DLD1 (cell line): Measurements from ENCODE around the gene ZNF710.
"Not testable (repeated sequence)": the region's sequence is repeated elsewhere in the genome, so short reads cannot be mapped to it uniquely, and the experiment has no call there.

ENCODE experiments used
- in situ Hi-C: cut with HindIII; loops from 2 replicates; pipeline ENCODE4 v1.10.0; 2017; ENCODE audit warnings: low sequenced_read_pairs

Gene ZNF710

DNA sequence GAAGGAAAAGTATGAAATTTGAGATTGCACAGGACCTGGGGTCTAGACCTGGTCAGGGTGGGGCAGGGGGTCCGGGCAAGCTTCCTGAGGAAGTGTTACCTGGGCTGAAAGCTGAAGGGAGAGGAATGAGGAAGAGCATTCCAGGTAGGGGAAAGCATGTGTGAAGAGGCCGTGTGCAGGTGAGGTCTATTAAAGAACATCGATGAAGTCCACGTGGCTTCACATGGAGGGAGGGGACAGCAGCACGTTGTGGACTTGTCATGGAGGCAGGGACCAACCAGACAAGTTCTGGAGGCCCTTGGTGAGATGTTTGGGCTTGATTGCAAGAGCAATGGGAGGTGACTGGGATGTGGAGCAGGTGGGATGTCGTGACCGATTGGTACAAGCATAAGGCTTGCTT lies 54.1 kb downstream of the ZNF710 start:
- in situ Hi-C loops = no loop called here

GRCh38 chr15:90056529-90056928 lies 55.4 kb downstream of the ZNF710 start:
- in situ Hi-C loops = no loop called here

GRCh38 chr15:90058308-90058707 lies 57.2 kb downstream of the ZNF710 start:
- in situ Hi-C loops = no loop called here

GRCh38 chr15:90058775-90059174 lies 57.7 kb downstream of the ZNF710 start:
- in situ Hi-C loops = no loop called here

DNA sequence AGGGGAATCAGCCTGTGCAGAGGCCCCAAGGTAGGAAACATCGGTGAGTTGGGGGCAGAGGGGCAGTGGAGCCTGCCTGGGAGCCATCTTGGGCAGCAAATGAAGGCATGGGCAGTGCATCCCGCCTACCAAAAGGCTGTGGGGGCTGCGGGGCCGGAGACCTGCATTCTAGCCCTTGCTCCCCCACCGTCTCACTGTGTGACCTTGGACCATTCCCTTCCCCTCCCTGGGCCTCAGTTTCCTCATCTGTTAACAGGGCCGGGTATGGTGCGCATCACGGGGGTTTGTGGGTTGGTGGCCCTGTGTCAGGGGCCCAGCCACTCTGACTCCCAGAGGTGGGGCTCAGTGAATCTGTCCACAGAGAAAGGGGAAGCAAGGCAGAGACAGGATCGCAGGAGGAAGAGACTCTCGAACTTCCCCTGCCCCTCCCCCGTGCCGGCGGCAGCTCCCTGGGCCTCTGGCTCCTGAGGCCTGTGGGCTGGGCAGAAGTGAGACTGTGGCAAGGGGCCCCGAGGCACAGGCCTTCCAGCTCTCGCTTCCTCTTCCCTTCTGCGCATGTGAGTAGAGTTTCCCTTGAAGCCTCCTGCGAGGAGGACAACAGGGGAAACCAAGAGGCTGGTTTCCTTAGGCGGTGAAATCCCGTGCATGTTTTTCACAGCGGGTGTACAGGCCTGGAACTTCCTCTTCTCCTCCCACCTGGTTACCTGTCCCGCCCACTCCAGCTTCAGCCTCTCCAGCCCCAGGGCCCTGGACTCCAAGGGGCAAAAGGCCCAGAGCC lies 58.3 kb downstream of the ZNF710 start:
- in situ Hi-C loops = no loop called here

- in situ Hi-C loops = loop anchor here (5.0 kb wide), 1 partner anchor 83 kb away; no protein-coding TSS in a partner anchor
Observed at GRCh38 chr15:90060797-90061196, 59.7 kb downstream of the ZNF710 start.

- in situ Hi-C loops = loop anchor here (5.0 kb wide), 1 partner anchor 85 kb away; no protein-coding TSS in a partner anchor
Observed at GRCh38 chr15:90062023-90062442, 60.9 kb downstream of the ZNF710 start.

- in situ Hi-C loops = loop anchor here (5.0 kb wide), 1 partner anchor 85 kb away; no protein-coding TSS in a partner anchor
Observed at GRCh38 chr15:90062462-90062932, 61.4 kb downstream of the ZNF710 start.

DNA sequence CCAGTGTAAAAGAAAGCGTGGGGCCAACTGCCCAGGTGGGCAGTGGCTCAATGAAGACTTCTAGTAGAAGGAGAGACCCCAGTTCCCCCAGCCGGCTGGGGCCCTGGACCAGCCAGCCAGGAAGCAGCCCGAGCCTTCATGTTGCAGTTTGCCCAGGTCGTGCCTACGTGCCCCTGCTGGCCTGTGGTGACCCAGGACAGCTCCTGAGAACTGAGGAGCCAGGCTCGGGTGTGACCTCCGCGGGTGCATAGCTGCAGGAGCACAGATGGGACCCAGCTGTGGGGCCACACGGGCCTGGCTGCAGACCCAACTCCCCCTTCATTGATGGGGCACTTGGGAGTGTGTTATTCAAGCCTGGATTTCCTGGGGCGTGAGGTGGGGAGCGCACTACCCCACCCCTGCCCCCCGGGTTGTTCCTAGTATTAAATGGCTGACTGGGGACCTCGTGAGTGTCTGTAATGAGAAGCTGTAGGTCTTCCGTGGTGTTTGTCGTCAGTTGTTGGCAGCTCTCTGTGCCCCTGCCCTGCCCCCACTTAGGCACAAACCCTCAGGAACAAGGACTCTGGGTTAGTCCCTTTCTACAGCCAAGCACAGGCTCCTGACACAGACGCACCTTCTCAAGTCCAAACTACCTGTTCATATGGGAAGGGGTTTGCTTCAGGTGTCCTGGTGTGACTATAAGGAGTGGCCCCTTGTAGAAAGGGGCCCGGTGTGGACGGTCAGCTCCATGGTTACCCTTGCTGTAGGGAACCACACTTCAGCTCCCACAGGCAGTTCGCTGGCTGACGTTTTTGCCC lies 62.0 kb downstream of the ZNF710 start:
- in situ Hi-C loops = loop anchor here (5.0 kb wide), 1 partner anchor 86 kb away; no protein-coding TSS in a partner anchor

GRCh38 chr15:90063770-90064247 lies 62.7 kb downstream of the ZNF710 start:
- in situ Hi-C loops = loop anchor here (5.0 kb wide), 1 partner anchor 87 kb away; no protein-coding TSS in a partner anchor

GRCh38 chr15:90064911-90065681 lies 64.0 kb downstream of the ZNF710 start:
- in situ Hi-C loops = loop anchor here (5.0 kb wide), 2 partner anchors 33 to 88 kb away; no protein-coding TSS in a partner anchor

DNA sequence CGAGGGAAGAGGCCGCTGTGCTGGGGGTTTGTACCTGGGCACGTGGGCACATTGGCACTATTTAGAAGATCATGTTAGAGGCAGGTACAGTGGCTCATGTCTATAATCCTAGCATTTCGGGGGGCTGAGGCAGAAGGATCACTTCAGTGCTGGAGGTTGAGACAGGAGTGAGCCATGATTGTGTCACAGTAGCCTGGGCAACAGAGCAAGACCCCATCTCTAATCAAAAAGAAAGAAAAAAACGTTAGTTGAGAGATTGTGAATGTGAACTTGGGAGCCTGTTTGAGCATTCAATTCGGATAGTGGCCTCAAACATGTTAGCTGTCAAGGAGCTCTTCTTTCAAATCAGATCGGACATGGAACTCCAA lies 64.5 kb downstream of the ZNF710 start:
- in situ Hi-C loops = loop anchor here (5.0 kb wide), 1 partner anchor 33 kb away; no protein-coding TSS in a partner anchor

GRCh38 chr15:90067181-90067952 lies 66.2 kb downstream of the ZNF710 start:
- in situ Hi-C loops = loop anchor here (5.0 kb wide), 1 partner anchor 35 kb away; no protein-coding TSS in a partner anchor

- in situ Hi-C loops = loop anchor here (5.0 kb wide), 1 partner anchor 36 kb away; no protein-coding TSS in a partner anchor
Observed at GRCh38 chr15:90067953-90068606, 67.0 kb downstream of the ZNF710 start.

DNA sequence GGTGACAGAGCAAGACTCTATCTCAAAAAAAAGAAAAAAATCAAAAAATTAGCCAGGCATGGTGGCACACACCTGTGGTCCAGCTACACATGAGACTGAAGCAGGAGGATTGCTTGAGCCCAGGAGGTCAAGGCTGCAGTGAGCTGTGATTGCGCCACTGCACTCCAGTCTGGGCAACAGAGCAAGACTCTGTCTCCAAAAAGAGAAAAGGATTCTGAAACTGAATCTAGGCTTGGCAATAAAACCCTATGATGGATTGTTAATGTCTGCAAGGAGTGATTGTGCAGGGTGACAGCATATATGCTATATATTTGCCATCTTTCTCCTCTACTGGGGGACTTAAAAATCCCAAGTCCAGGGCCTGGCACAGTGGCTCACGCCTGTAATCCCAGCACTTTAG lies 69.5 kb downstream of the ZNF710 start:
- in situ Hi-C loops = not testable (repeated sequence)

- in situ Hi-C loops = no loop called here
Observed at GRCh38 chr15:90071220-90071807, 70.2 kb downstream of the ZNF710 start.

DNA sequence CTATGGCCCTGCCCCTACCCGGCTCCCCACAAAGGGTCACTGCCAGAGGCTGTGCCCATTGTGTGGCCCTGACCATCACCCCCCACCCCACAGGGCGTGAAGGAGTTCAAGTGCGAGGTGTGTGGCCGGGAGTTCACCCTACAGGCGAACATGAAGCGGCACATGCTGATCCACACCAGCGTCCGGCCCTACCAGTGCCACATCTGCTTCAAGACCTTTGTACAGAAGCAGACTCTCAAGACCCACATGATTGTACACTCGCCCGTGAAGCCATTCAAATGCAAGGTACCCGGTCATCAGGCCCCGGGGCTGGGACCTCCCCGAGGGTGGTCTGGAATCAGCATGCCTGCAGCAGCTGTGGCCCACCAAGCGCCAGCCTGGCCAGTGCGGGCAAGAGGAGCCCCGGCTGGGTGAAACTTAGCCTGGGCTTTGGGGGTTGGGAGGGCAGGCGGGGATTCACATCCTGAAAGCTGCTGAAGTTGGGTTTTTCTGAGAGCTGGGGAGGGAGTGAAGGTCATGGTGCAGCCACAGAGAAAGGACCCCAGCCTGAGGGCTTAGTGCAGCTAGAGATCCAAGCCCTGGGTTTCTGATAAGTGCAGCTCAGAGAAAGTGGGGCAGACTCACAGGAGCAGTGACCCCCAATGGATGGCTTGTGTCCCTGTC lies 72.0 kb downstream of the ZNF710 start:
- in situ Hi-C loops = no loop called here

GRCh38 chr15:90074023-90074422 lies 72.9 kb downstream of the ZNF710 start:
- in situ Hi-C loops = no loop called here
